IMR-90 (cell line): ENCODE data around the gene CHP1. TPM values are rescaled to one million over a fixed set of nuclear protein-coding genes. Genes with fewer than 3 reads are reported as not detected.

Experiments
- ATAC-seq: fragments of 200-7000 bp; cut with Tn5 transposase; 2 replicates; pipeline ENCODE4 v1.9.1; 2020; ENCODE audit warnings: low read depth, mild to moderate bottlenecking, moderate library complexity
- BruUV-seq: library from RNA; stranded (reverse); fragments of 400-500 nt; replicated peaks from 2 replicates; lab custom pipeline; 2021; lab: Mats Ljungman, UMichigan
- CTCF ChIA-PET: fragments of 300-600 bp; formaldehyde crosslinking; extraction: SDS; loops from one replicate; lab custom pipeline; 2021; ENCODE audit warnings: antibody characterized with exemption; lab: Yijun Ruan, JAX
- POLR2A ChIA-PET: fragments of 300-600 bp; sonication (Branson Sonifier 250); formaldehyde crosslinking; loops from one replicate; lab custom pipeline; 2022; ENCODE audit warnings: antibody characterized with exemption; ENCODE audit not compliant: unreplicated experiment; lab: Charles Lee
- DNase-seq: peaks from one replicate; pipeline ENCODE4 v3.0.0; 2013
- H2AFZ ChIP-seq: replicated peaks from 2 replicates; pipeline ENCODE3; 2013; ENCODE audit warnings: low read length, mild to moderate bottlenecking; ENCODE audit not compliant: poor library complexity
- H2AK5ac ChIP-seq: 2 replicates; pipeline ENCODE4 v1.6.1; 2013; ENCODE audit warnings: low read depth, low read length, inconsistent platforms
- H2AK9ac ChIP-seq: replicated peaks from 2 replicates; pipeline ENCODE3; 2013; ENCODE audit warnings: mild to moderate bottlenecking, low read depth, low read length, moderate library complexity; ENCODE audit not compliant: poor library complexity
- H2BK120ac ChIP-seq: 2 replicates; pipeline ENCODE4 v1.6.1; 2013; ENCODE audit warnings: low read depth, low read length, inconsistent platforms
- H2BK15ac ChIP-seq: 3 replicates; pipeline ENCODE4 v1.6.1; 2013; ENCODE audit warnings: low read depth, low read length, inconsistent platforms
- H2BK20ac ChIP-seq: 2 replicates; pipeline ENCODE4 v1.6.1; 2013; ENCODE audit warnings: low read depth, mild to moderate bottlenecking, inconsistent platforms, low read length, moderate library complexity
- H2BK5ac ChIP-seq: 2 replicates; pipeline ENCODE4 v1.6.1; 2013; ENCODE audit warnings: mild to moderate bottlenecking, low read depth, low read length, inconsistent platforms; ENCODE audit not compliant: poor library complexity, severe bottlenecking
- H3K14ac ChIP-seq: replicated peaks from 2 replicates; pipeline ENCODE4 v1.6.1; 2013; ENCODE audit warnings: low read depth, low read length, inconsistent platforms
- H3K18ac ChIP-seq: 2 replicates; pipeline ENCODE4 v1.6.1; 2013; ENCODE audit warnings: low read depth, low read length, control low read depth
- H3K23ac ChIP-seq: 2 replicates; pipeline ENCODE4 v1.6.1; 2013; ENCODE audit warnings: low read depth, low read length, inconsistent platforms
- H3K27ac ChIP-seq: 2 replicates; pipeline ENCODE4 v1.5.1; 2013; ENCODE audit warnings: mild to moderate bottlenecking, control low read depth, low read length; ENCODE audit not compliant: insufficient read depth
- H3K27me3 ChIP-seq: 2 replicates; pipeline ENCODE4 v1.6.1; 2013; ENCODE audit warnings: low read length; ENCODE audit not compliant: control insufficient read depth, insufficient read depth
- H3K36me3 ChIP-seq: 2 replicates; pipeline ENCODE4 v1.6.1; 2013; ENCODE audit warnings: low read length, mixed read lengths; ENCODE audit not compliant: control insufficient read depth, insufficient read depth
- H3K4ac ChIP-seq: 2 replicates; pipeline ENCODE4 v1.6.1; 2013; ENCODE audit warnings: low read depth, low read length, inconsistent platforms
- H3K4me1 ChIP-seq: 2 replicates; pipeline ENCODE4 v1.6.1; 2013; ENCODE audit warnings: low read length, mixed read lengths; ENCODE audit not compliant: control insufficient read depth, insufficient read depth
- H3K4me2 ChIP-seq: 2 replicates; pipeline ENCODE4 v1.6.1; 2013; ENCODE audit warnings: low read depth, mild to moderate bottlenecking, control low read depth, low read length, moderate library complexity
- H3K4me3 ChIP-seq: 2 replicates; pipeline ENCODE4 v1.5.1; 2013; ENCODE audit warnings: low read depth, mild to moderate bottlenecking, control low read depth, low read length, moderate library complexity; ENCODE audit not compliant: insufficient read depth
- H3K56ac ChIP-seq: 2 replicates; pipeline ENCODE4 v1.6.1; 2013; ENCODE audit warnings: low read length, inconsistent platforms; ENCODE audit not compliant: insufficient read depth; ENCODE audit errors: extremely low read depth
- H3K79me1 ChIP-seq, 2 experiments: 2 replicates each; pipeline ENCODE4 v1.6.1; 2013; ENCODE audit warnings: low read length in 2 of 2, inconsistent platforms in 1 of 2, low read depth in 1 of 2
- H3K9ac ChIP-seq: 2 replicates; pipeline ENCODE4 v1.6.1; 2013; ENCODE audit warnings: low read depth, low read length, control low read depth
- H3K9me1 ChIP-seq: 2 replicates; pipeline ENCODE4 v1.6.1; 2013; ENCODE audit warnings: low read length, inconsistent platforms; ENCODE audit not compliant: insufficient read depth
- H3K9me3 ChIP-seq: 2 replicates; pipeline ENCODE4 v1.6.1; 2013; ENCODE audit warnings: low read length; ENCODE audit not compliant: control insufficient read depth, insufficient read depth
- H4K20me1 ChIP-seq: 2 replicates; pipeline ENCODE4 v1.6.1; 2013; ENCODE audit warnings: low read length, inconsistent platforms; ENCODE audit not compliant: insufficient read depth
- H4K5ac ChIP-seq: 2 replicates; pipeline ENCODE4 v1.6.1; 2013; ENCODE audit warnings: mild to moderate bottlenecking, low read depth, low read length, control low read depth
- H4K8ac ChIP-seq, 2 experiments: 2 replicates each; pipeline ENCODE4 v1.6.1; 2013; ENCODE audit warnings: low read depth in 2 of 2, low read length in 2 of 2, control low read depth in 1 of 2, inconsistent platforms in 1 of 2
- H4K91ac ChIP-seq: 2 replicates; pipeline ENCODE4 v1.6.1; 2013; ENCODE audit warnings: low read depth, low read length, inconsistent platforms; ENCODE audit not compliant: insufficient read depth
- BHLHE40 ChIP-seq: fragments of 150-350 bp; IDR thresholded peaks from 2 replicates; pipeline ENCODE4 v1.6.1; 2016; ENCODE audit warnings: mild to moderate bottlenecking, low read depth, low read length
- CEBPB ChIP-seq: IDR thresholded peaks from 2 replicates; pipeline ENCODE4 v1.6.1; 2012; ENCODE audit warnings: low read depth, low read length, improper control_type of control experiment
- CHD1 ChIP-seq: IDR thresholded peaks from 2 replicates; pipeline ENCODE4 v1.6.1; 2012; ENCODE audit warnings: low read depth, low read length, improper control_type of control experiment
- ELK1 ChIP-seq: fragments of 150-350 bp; IDR thresholded peaks from 2 replicates; pipeline ENCODE4 v1.6.1; 2016; ENCODE audit warnings: low read depth, mild to moderate bottlenecking, low read length, moderate library complexity, borderline replicate concordance
- FOS ChIP-seq: fragments of 150-350 bp; IDR thresholded peaks from 2 replicates; pipeline ENCODE4 v1.6.1; 2016; ENCODE audit warnings: low read depth, low read length
- MAFK ChIP-seq: IDR thresholded peaks from 2 replicates; pipeline ENCODE4 v1.6.1; 2012; ENCODE audit warnings: low read depth, low read length, improper control_type of control experiment
- MAZ ChIP-seq: IDR thresholded peaks from 2 replicates; pipeline ENCODE4 v1.6.1; 2012; ENCODE audit warnings: low read depth, mild to moderate bottlenecking, low read length, improper control_type of control experiment, moderate library complexity, borderline replicate concordance
- MXI1 ChIP-seq: IDR thresholded peaks from 2 replicates; pipeline ENCODE4 v1.6.1; 2012; ENCODE audit warnings: low read depth, mild to moderate bottlenecking, low read length, moderate library complexity, borderline replicate concordance
- NFE2L2 ChIP-seq: fragments of 150-350 bp; IDR thresholded peaks from 2 replicates; pipeline ENCODE4 v1.6.1; 2016; ENCODE audit warnings: low read depth, mild to moderate bottlenecking, low read length
- POLR2A ChIP-seq: IDR thresholded peaks from 2 replicates; pipeline ENCODE4 v1.6.1; 2012; ENCODE audit warnings: mild to moderate bottlenecking, low read depth, low read length
- RAD21 ChIP-seq: IDR thresholded peaks from 2 replicates; pipeline ENCODE4 v1.6.1; 2012; ENCODE audit warnings: low read length, improper control_type of control experiment
- RFX5 ChIP-seq: IDR thresholded peaks from 2 replicates; pipeline ENCODE4 v1.8.0; 2012; ENCODE audit warnings: low read depth, mild to moderate bottlenecking, low read length, moderate library complexity
- USF2 ChIP-seq: fragments of 150-350 bp; IDR thresholded peaks from 2 replicates; pipeline ENCODE4 v1.6.1; 2017; ENCODE audit warnings: mild to moderate bottlenecking, antibody characterized with exemption, low read length, low read depth
- WGBS, 2 experiments: methylation state at CpG; one replicate each; pipeline versions ENCODE4 v1.1.5 to v1.1.7; 2013; ENCODE audit warnings: missing lambda C conversion rate in 2 of 2; ENCODE audit not compliant: insufficient read length in 1 of 2; ENCODE audit errors: extremely low coverage in 2 of 2; 5-methylcytosine and 5-hydroxymethylcytosine counted together
- dilution Hi-C: fragments of 300-500 bp; cut with HindIII; formaldehyde crosslinking; loops from one replicate; pipeline ENCODE4 v1.14.3; 2018; ENCODE audit warnings: low sequenced_read_pairs; ENCODE audit not compliant: unreplicated experiment
- in situ Hi-C: fragments of 300-500 bp; cut with MboI; formaldehyde crosslinking; loops from 3 replicates; pipeline ENCODE4 v1.14.3; 2019; ENCODE audit warnings: low sequenced_read_pairs, inconsistent platforms, mixed read lengths
- intact Hi-C: fragments of 100-400 bp; cut with micrococcal nuclease; formaldehyde crosslinking; loops from 2 replicates; pipeline ENCODE4 v1.10.0; 2022
- polyA plus RNA-seq, 3 experiments: library from polyadenylated mRNA; depleted of rRNA; stranded (reverse); fragments of >200 nt; gene quantifications; 2 replicates each; pipeline ENCODE4 v1.2.3, GENCODE V29; 2012; ENCODE audit warnings: low replicate concordance in 1 of 3
- total RNA-seq: library from RNA; depleted of rRNA; stranded (reverse); fragments of >200 nt; gene quantifications from 2 replicates; pipeline ENCODE4 v1.2.3, GENCODE V29; 2012

Gene CHP1
- total and polyA plus RNA-seq, 2 of the 4 experiments (the other 2 are of a cell fraction): 39.2 to 96.1 TPM

GRCh38 chr15:41218851-41219250 is 12.2 kb upstream of the CHP1 start:
- no peak overlapping the region for H3K56ac ChIP-seq
- WGBS, 2 experiments: 40% methylated on average over 1 of the region's 1 CpG; no CpG with 5 or more reads in 1 of the 2 experiments
- no peak for DNase-seq
- H4K91ac ChIP-seq: no peak overlapping the region
- no peak overlapping the region for H3K9ac ChIP-seq
- CTCF ChIA-PET: interaction anchor here (0.9 kb wide), 1 partner anchor 12 kb away, joined by 3 read pairs; the partner anchor contains the start of gene CHP1
- dilution Hi-C loops (no loop called here), in situ Hi-C loops (no loop called here), intact Hi-C loops (no loop called here)
- H2BK15ac ChIP-seq: no peak overlapping the region; the same call in 2 of the 3 replicates
- H3K27ac ChIP-seq: no peak overlapping the region
- TF ChIP-seq RFX5: no peak
- no peak for TF ChIP-seq USF2
- TF ChIP-seq MXI1: no peak
- TF ChIP-seq ELK1: no peak
- no peak for TF ChIP-seq MAZ
- no peak for TF ChIP-seq RAD21
- TF ChIP-seq MAFK: no peak
- TF ChIP-seq CHD1: no peak
- no peak for TF ChIP-seq NFE2L2
- no peak for TF ChIP-seq CEBPB
- TF ChIP-seq FOS: no peak
- TF ChIP-seq BHLHE40: no peak
- no peak for TF ChIP-seq POLR2A
- H3K14ac ChIP-seq: no peak overlapping the region
- POLR2A ChIA-PET: no interaction called here
- H4K8ac ChIP-seq: no peak overlapping the region
- H2BK5ac ChIP-seq: no peak overlapping the region
- H3K9me3 ChIP-seq: no peaks in the 10 kb centered on the region
- no peak overlapping the region for H3K18ac ChIP-seq
- H3K4me2 ChIP-seq: no peak overlapping the region
- H4K5ac ChIP-seq: no peak overlapping the region
- H3K4me3 ChIP-seq: no peak overlapping the region
- H3K36me3 ChIP-seq: no peaks in the 10 kb centered on the region
- peaks cover 21% of the 10 kb centered on the region for H3K27me3 ChIP-seq
- no peaks in the 10 kb centered on the region for H3K4me1 ChIP-seq
- no peak overlapping the region for H2BK120ac ChIP-seq
- H2AFZ ChIP-seq: no peak overlapping the region
- H3K23ac ChIP-seq: no peak overlapping the region
- ATAC-seq: no peak
- no TSS peak for BruUV-seq
- H3K4ac ChIP-seq: no peak overlapping the region
- H3K9me1 ChIP-seq: no peaks in the 10 kb centered on the region
- no peak overlapping the region for H2AK9ac ChIP-seq
- H2BK20ac ChIP-seq: no peak overlapping the region
- no peaks in the 10 kb centered on the region for H4K20me1 ChIP-seq
- no peaks in the 10 kb centered on the region for H3K79me1 ChIP-seq
- no peak overlapping the region for H2AK5ac ChIP-seq
